Glutamatergic neuron (in vitro differentiated cells): ENCODE results near the gene KCTD19. TPM values are rescaled to one million over a fixed set of nuclear protein-coding genes. Genes with fewer than 3 reads are reported as not detected.

Experiments
- DNase-seq: peaks from one replicate; pipeline ENCODE4 v3.0.0; 2022
- H3K27ac Mint-ChIP-seq: one replicate; pipeline ENCODE4 v1.8.0; 2020; ENCODE audit warnings: mild to moderate bottlenecking, mixed read lengths, inconsistent platforms; ENCODE audit not compliant: unreplicated experiment
- H3K27me3 Mint-ChIP-seq: one replicate; pipeline ENCODE4 v1.8.0; 2020; ENCODE audit warnings: mild to moderate bottlenecking, moderate library complexity, mixed read lengths, inconsistent platforms; ENCODE audit not compliant: unreplicated experiment
- H3K36me3 Mint-ChIP-seq: one replicate; pipeline ENCODE4 v1.8.0; 2020; ENCODE audit warnings: mild to moderate bottlenecking, mixed read lengths, inconsistent platforms; ENCODE audit not compliant: unreplicated experiment
- H3K4me1 Mint-ChIP-seq: one replicate; pipeline ENCODE4 v1.8.0; 2020; ENCODE audit warnings: mild to moderate bottlenecking, low read depth, mixed read lengths, inconsistent platforms; ENCODE audit not compliant: unreplicated experiment
- H3K4me3 Mint-ChIP-seq: one replicate; pipeline ENCODE4 v1.8.0; 2020; ENCODE audit warnings: mild to moderate bottlenecking, mixed read lengths, inconsistent platforms; ENCODE audit not compliant: unreplicated experiment
- H3K9me3 Mint-ChIP-seq: one replicate; pipeline ENCODE4 v1.8.0; 2020; ENCODE audit warnings: mild to moderate bottlenecking, moderate library complexity, mixed read lengths, inconsistent platforms; ENCODE audit not compliant: unreplicated experiment
- total RNA-seq: library from RNA; stranded (reverse); fragmentation: NEBNext Ultra II Directional; extraction: Animal tissue kit (Norgen Biotek cat#: 25700); gene quantifications from one replicate; pipeline ENCODE4 v1.2.1, GENCODE V29; 2021; ENCODE audit not compliant: unreplicated experiment
- TF ChIP-seq, protein P1 (sequence below): fragments of 200-600 bp; sonication (generic); IDR thresholded peaks from one replicate; pipeline ENCODE4 v1.5.0; 2021; ENCODE audit not compliant: partially characterized antibody, unreplicated experiment

KCTD19 gene
- total RNA-seq, 1 donor from 2014 or later, result 1.0 TPM

GRCh38 chr16:67294938-67295361 lies 31.6 kb downstream of the KCTD19 start:
- DNase-seq, result no peak
- no peak overlapping the region for H3K4me3 Mint-ChIP-seq
- TF ChIP-seq, protein P1, sequence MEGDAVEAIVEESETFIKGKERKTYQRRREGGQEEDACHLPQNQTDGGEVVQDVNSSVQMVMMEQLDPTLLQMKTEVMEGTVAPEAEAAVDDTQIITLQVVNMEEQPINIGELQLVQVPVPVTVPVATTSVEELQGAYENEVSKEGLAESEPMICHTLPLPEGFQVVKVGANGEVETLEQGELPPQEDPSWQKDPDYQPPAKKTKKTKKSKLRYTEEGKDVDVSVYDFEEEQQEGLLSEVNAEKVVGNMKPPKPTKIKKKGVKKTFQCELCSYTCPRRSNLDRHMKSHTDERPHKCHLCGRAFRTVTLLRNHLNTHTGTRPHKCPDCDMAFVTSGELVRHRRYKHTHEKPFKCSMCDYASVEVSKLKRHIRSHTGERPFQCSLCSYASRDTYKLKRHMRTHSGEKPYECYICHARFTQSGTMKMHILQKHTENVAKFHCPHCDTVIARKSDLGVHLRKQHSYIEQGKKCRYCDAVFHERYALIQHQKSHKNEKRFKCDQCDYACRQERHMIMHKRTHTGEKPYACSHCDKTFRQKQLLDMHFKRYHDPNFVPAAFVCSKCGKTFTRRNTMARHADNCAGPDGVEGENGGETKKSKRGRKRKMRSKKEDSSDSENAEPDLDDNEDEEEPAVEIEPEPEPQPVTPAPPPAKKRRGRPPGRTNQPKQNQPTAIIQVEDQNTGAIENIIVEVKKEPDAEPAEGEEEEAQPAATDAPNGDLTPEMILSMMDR, result no peak
- H3K36me3 Mint-ChIP-seq, result no peaks in the 10 kb centered on the region
- H3K27me3 Mint-ChIP-seq, result peaks cover 6% of the 10 kb centered on the region
- H3K9me3 Mint-ChIP-seq, result peaks cover 5% of the 10 kb centered on the region
- no peaks in the 10 kb centered on the region for H3K4me1 Mint-ChIP-seq
- H3K27ac Mint-ChIP-seq, result no peak overlapping the region

GRCh38 chr16:67294171-67294757 lies 32.3 kb downstream of the KCTD19 start:
- peaks cover 5% of the 10 kb centered on the region for H3K9me3 Mint-ChIP-seq
- no peaks in the 10 kb centered on the region for H3K36me3 Mint-ChIP-seq
- H3K27me3 Mint-ChIP-seq, result peaks cover 6% of the 10 kb centered on the region
- no peak overlapping the region for H3K4me3 Mint-ChIP-seq
- H3K27ac Mint-ChIP-seq, result no peak overlapping the region
- no peaks in the 10 kb centered on the region for H3K4me1 Mint-ChIP-seq
- TF ChIP-seq, protein P1, result no peak
- no peak for DNase-seq

GRCh38 chr16:67291461-67291860 lies 35.1 kb downstream of the KCTD19 start:
- DNase-seq, result no peak
- H3K27me3 Mint-ChIP-seq, result peaks cover 6% of the 10 kb centered on the region
- peaks cover 5% of the 10 kb centered on the region for H3K9me3 Mint-ChIP-seq
- no peaks in the 10 kb centered on the region for H3K36me3 Mint-ChIP-seq
- TF ChIP-seq, protein P1, result no peak
- no peaks in the 10 kb centered on the region for H3K4me1 Mint-ChIP-seq
- no peak overlapping the region for H3K4me3 Mint-ChIP-seq
- H3K27ac Mint-ChIP-seq, result no peak overlapping the region

DNA sequence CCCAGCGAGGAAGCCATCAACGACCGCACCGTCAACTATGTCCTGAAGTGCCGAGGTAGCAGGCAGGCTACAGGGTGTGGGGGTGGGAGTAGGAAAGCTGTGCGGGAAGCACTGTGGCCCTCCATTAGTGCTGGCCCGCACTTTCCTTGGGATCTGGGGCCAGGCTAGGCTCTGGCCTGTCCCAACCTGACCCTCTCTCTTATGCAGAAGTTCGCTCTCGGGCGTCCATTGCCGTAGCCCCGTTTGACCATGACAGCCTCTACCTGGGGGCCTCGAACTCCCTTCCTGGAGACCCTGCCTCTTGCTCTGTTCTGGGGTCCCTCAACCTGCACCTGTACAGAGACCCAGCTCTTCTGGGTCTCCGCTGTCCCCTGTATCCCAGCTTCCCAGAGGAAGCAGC lies 38.6 kb downstream of the KCTD19 start:
- H3K4me1 Mint-ChIP-seq, result no peaks in the 10 kb centered on the region
- DNase-seq, result no peak
- TF ChIP-seq, protein P1, result no peak
- peaks cover 9% of the 10 kb centered on the region for H3K27me3 Mint-ChIP-seq
- H3K9me3 Mint-ChIP-seq, result peaks cover 5% of the 10 kb centered on the region
- H3K4me3 Mint-ChIP-seq, result no peak overlapping the region
- peaks cover 6% of the 10 kb centered on the region for H3K36me3 Mint-ChIP-seq
- no peak overlapping the region for H3K27ac Mint-ChIP-seq

DNA sequence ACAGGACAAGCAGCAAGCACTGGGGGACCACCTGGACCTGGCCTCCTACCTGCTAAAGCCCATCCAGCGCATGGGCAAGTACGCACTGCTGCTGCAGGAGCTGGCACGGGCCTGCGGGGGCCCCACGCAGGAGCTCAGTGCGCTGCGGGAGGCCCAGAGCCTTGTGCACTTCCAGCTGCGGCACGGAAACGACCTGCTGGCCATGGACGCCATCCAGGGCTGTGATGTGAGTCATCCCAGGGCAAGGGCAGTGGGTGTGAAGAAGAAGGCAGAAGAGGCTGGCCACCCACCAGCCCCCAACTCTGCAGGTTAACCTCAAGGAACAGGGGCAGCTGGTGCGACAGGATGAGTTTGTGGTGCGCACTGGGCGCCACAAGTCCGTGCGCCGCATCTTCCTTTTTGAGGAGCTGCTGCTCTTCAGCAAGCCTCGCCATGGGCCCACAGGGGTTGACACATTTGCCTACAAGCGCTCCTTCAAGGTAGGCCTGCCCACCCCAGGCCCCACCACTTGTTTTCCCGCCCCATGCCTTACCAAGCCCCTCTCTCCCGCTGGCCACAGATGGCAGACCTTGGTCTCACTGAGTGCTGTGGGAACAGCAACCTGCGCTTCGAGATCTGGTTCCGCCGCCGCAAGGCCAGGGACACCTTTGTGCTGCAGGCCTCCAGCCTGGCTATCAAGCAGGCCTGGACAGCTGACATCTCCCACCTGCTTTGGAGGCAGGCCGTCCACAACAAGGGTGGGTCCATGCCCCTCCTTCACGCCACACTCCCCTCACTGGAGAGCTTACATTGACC lies 39.9 kb downstream of the KCTD19 start:
- Mint-ChIP-seq H3K27me3 (peaks cover 13% of the 10 kb centered on the region), H3K9me3 (peaks cover 5% of the 10 kb centered on the region), H3K36me3 (peaks cover 8% of the 10 kb centered on the region), H3K4me3 (no peak overlapping the region), H3K4me1 (no peaks in the 10 kb centered on the region), H3K27ac (no peak overlapping the region)
- TF ChIP-seq, protein P1, result no peak
- no peak for DNase-seq
